Coronary artery (tissue), 2 donors: ENCODE results near the gene SLC15A3.

Source experiments
- DNase-seq: peaks from one replicate; pipeline ENCODE4 v3.0.0-alpha.2; 2017; ENCODE audit warnings: low spot score
- H3K27ac ChIP-seq, 2 donors: fragments of 200-600 bp; sonication (generic); one replicate each; pipeline ENCODE4 v1.5.1; 2016 to 2019
- H3K4me3 ChIP-seq: fragments of 200-600 bp; sonication (generic); 2 replicates; pipeline ENCODE4 v1.5.1; 2016; ENCODE audit warnings: mild to moderate bottlenecking, moderate library complexity
- TF ChIP-seq, protein P1 (sequence below): fragments of 200-600 bp; sonication (generic); IDR thresholded peaks from one replicate; pipeline ENCODE4 v1.5.1; 2019; ENCODE audit warnings: antibody characterized with exemption

Gene SLC15A3

DNA sequence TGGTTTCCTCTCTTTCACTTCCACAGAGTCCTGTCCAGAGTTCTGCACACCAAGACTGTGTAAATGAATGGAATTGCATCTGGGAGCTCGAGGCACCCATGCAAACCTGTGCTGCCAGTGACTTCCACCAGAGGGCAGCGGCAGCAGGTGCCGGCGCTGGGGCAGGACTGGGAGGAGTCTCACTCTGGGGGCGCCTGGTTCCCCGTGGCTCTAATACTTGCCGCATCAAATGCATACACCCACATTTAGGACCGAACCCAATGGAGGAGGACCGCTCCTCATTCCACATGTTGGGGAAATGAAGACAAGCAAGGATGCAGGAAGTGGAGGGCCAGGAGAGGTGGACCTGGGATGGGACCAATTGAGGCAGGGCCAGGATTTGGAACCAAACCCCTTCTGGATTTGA is 18.4 kb upstream of the SLC15A3 start:
- H3K4me3 ChIP-seq = no peak overlapping the region
- DNase-seq = no peak
- H3K27ac ChIP-seq = no peak overlapping the region
- TF ChIP-seq, protein P1, sequence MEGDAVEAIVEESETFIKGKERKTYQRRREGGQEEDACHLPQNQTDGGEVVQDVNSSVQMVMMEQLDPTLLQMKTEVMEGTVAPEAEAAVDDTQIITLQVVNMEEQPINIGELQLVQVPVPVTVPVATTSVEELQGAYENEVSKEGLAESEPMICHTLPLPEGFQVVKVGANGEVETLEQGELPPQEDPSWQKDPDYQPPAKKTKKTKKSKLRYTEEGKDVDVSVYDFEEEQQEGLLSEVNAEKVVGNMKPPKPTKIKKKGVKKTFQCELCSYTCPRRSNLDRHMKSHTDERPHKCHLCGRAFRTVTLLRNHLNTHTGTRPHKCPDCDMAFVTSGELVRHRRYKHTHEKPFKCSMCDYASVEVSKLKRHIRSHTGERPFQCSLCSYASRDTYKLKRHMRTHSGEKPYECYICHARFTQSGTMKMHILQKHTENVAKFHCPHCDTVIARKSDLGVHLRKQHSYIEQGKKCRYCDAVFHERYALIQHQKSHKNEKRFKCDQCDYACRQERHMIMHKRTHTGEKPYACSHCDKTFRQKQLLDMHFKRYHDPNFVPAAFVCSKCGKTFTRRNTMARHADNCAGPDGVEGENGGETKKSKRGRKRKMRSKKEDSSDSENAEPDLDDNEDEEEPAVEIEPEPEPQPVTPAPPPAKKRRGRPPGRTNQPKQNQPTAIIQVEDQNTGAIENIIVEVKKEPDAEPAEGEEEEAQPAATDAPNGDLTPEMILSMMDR = peak; percentile 33

DNA sequence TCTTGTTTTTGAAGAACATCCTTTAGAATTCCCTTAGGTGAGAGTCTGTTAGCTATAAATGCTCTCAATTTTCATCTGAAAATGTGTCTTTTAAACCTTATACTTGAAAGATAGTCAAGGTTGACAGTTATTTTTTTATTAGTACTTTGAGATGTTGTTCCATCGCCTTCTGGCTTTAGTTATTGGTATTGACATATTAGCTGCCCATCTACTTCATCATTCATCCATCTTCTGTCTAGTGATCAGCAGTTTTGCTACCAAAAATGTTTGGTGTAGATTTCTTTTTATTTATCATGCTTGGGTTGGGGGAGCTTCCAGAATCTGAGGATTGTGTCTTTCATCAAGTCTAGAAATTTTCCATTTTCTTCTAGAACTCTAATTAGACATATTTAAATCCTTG is 16.2 kb upstream of the SLC15A3 start:
- DNase-seq = no peak
- TF ChIP-seq, protein P1 = no peak
- no peak overlapping the region for H3K27ac ChIP-seq
- H3K4me3 ChIP-seq = no peak overlapping the region

DNA sequence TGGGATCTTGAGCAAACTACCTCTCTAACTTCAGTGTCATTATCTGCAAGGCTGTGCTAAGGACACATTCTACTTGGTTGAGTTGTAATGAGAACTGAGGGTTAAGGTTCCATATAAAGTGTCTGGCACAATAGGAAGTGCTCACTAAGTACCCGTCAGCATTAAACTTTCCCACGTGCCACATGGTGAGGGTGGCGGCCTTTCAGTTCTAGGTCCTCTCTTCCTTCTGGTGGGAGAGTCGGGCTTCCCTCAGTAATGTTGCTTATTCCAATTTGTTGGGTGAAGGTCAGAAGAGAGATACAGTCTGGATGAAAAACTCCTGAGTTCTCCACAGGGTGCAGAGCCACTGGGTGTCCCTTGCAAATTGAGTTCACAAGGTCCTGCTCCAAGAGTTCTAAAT is 14.9 kb upstream of the SLC15A3 start:
- no peak for DNase-seq
- no peak overlapping the region for H3K4me3 ChIP-seq
- no peak overlapping the region for H3K27ac ChIP-seq
- TF ChIP-seq, protein P1 = no peak

DNA sequence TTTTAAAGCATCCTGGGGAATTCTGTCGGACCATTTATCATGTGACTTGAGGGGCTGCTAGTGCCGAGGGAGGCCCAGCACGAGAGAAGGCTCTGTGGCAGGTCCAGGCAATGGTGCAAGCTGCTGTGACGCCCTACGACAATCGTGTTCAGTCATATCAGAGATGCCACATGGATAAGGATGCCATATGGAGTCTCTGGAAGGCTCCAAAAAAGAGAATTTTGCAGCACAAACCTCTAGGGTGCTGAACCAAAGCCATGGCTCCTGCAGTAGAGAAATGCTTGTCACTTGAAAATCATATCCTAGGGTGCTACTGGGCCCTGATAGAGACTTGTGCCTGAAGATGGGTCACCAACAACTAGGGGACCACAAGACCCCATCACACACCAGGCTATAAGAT is 12.8 kb upstream of the SLC15A3 start:
- Histone ChIP-seq H3K4me3 (no peak overlapping the region), H3K27ac (no peak overlapping the region)
- no peak for DNase-seq
- TF ChIP-seq, protein P1 = no peak

DNA sequence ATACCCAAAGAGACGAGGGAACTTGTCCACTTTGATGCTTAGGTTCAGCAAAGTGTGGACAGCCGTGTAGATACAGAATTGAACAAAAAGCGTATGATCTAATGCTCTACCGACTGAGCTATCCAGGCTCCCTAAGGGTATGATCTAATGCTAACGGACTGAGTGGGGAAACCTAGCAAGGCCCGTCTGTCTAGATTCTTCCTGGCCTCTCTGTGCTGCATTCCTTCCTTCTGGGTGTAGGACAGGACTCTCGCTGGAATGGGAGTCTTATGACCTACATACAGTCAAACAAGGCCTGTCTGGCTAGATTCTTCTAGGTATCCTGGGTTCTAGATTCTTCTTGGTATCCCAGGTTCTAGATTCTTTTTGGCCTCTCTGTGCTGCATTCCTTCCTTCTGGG is 8.4 kb upstream of the SLC15A3 start:
- Histone ChIP-seq H3K4me3 (no peak overlapping the region), H3K27ac (no peak overlapping the region)
- TF ChIP-seq, protein P1 = no peak
- no peak for DNase-seq

DNA sequence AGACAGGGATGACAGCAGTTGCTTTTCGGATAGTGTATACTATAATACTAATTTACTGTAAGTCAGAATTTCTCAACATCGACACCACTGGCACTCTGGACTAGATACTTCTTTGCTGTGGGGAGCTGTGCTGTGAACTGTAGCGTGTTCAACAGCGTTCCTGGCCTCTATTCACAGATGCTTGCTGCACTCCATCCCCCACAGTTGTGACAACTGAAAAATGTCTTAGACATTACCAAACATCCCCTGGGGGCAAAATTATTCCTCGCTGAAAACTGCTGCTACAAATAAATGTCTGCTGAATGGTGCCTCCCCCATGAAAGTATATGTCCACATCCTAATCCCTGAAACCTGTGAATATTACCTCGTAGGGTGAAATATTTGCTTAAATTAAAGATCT is 7.5 kb upstream of the SLC15A3 start:
- Histone ChIP-seq H3K27ac (no peak overlapping the region), H3K4me3 (no peak overlapping the region)
- no peak for DNase-seq
- TF ChIP-seq, protein P1 = no peak

DNA sequence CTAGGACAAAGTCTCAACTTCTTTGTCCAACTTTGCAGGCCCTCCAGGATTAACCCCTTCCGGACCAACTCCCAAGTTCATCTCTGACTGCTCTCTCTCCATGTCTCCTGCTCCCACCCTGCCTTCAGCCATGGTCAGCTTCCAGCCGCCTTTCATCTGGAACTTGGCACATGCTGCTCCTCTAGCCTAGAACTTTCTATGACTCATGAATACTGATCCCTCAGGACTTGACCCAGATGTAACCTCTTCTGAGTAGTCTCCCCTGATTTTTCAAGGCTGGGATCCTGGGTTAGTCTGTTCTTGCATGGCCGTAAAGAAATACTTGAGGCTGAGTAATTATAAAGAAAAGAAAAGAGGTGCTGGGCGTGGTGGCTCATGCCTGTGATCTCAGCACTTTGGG is 5.2 kb upstream of the SLC15A3 start:
- no peak for DNase-seq
- TF ChIP-seq, protein P1 = no peak
- H3K27ac ChIP-seq = no peak overlapping the region
- no peak overlapping the region for H3K4me3 ChIP-seq
